PC-9 (cell line): ENCODE results near the gene TRIM26. TPM values are rescaled to one million over a fixed set of nuclear protein-coding genes. Genes with fewer than 3 reads are reported as not detected.

Experiments used
- BruUV-seq: library from RNA; stranded (reverse); fragments of 400-500 nt; replicated peaks from 2 replicates; lab custom pipeline; 2021; lab: Mats Ljungman, UMichigan
- CTCF ChIA-PET: fragments of 300-600 bp; sonication (Branson Sonifier 250); formaldehyde crosslinking; loops from one replicate; lab custom pipeline; 2022; ENCODE audit warnings: antibody characterized with exemption; lab: Charles Lee
- POLR2A ChIA-PET: fragments of 300-600 bp; sonication (Branson Sonifier 250); formaldehyde crosslinking; loops from one replicate; lab custom pipeline; 2022; ENCODE audit warnings: antibody characterized with exemption; ENCODE audit not compliant: unreplicated experiment; lab: Charles Lee
- DNase-seq, 2 experiments: peaks; one replicate each; pipeline versions ENCODE4 v3.0.0 to v3.0.0-alpha.2; 2015 to 2022; ENCODE audit warnings: mixed read lengths in 1 of 2
- H2AFZ ChIP-seq: fragments of 200-600 bp; sonication (generic); 2 replicates; pipeline ENCODE4 v1.8.1; 2017; ENCODE audit warnings: antibody characterized with exemption
- H3F3A ChIP-seq: fragments of 200-600 bp; sonication (generic); 2 replicates; pipeline ENCODE4 v1.8.1; 2017; ENCODE audit warnings: antibody characterized with exemption, mild to moderate bottlenecking, low read depth; ENCODE audit not compliant: insufficient read depth
- H3K27ac ChIP-seq: fragments of 200-600 bp; sonication (generic); 2 replicates; pipeline ENCODE4 v1.6.1; 2016; ENCODE audit warnings: mixed run types
- H3K27me3 ChIP-seq: fragments of 200-600 bp; sonication (generic); 2 replicates; pipeline ENCODE4 v1.6.1; 2016; ENCODE audit warnings: low read depth, mixed run types; ENCODE audit not compliant: insufficient read depth
- H3K36me3 ChIP-seq: fragments of 200-600 bp; sonication (generic); 2 replicates; pipeline ENCODE4 v1.6.1; 2016; ENCODE audit warnings: low read depth, mixed run types
- H3K4me1 ChIP-seq: fragments of 200-600 bp; sonication (generic); replicated peaks from 2 replicates; pipeline ENCODE4 v1.6.1; 2016; ENCODE audit warnings: mixed run types; ENCODE audit not compliant: insufficient read depth
- H3K4me2 ChIP-seq: fragments of 200-600 bp; sonication (generic); 2 replicates; pipeline ENCODE4 v1.6.1; 2017; ENCODE audit warnings: mixed run types
- H3K4me3 ChIP-seq: fragments of 200-600 bp; sonication (generic); 2 replicates; pipeline ENCODE4 v1.6.1; 2016; ENCODE audit warnings: mixed run types
- H3K79me2 ChIP-seq: fragments of 200-600 bp; sonication (generic); 2 replicates; pipeline ENCODE4 v1.6.1; 2017; ENCODE audit warnings: low read depth, mixed run types
- H3K9me2 ChIP-seq: fragments of 200-600 bp; sonication (generic); 2 replicates; pipeline ENCODE4 v1.8.1; 2017; ENCODE audit warnings: mild to moderate bottlenecking; ENCODE audit not compliant: insufficient read depth
- H3K9me3 ChIP-seq: fragments of 200-600 bp; sonication (generic); 2 replicates; pipeline ENCODE4 v1.8.1; 2016; ENCODE audit warnings: low read depth; ENCODE audit not compliant: insufficient read depth
- H4K20me1 ChIP-seq: fragments of 200-600 bp; sonication (generic); 2 replicates; pipeline ENCODE4 v1.8.1; 2017; ENCODE audit not compliant: insufficient read depth
- EZH2 ChIP-seq: fragments of 200-600 bp; sonication (generic); IDR thresholded peaks from 2 replicates; pipeline ENCODE4 v1.8.0; 2017; ENCODE audit warnings: antibody characterized with exemption, low read depth
- intact Hi-C: fragments of 100-400 bp; cut with micrococcal nuclease; formaldehyde crosslinking; loops from one replicate; pipeline ENCODE4 v1.10.0; 2022; ENCODE audit not compliant: unreplicated experiment
- total RNA-seq: library from RNA; stranded (reverse); gene quantifications from 2 replicates; pipeline ENCODE4 v1.2.3, GENCODE V29; 2021
- TF ChIP-seq, protein P1 (sequence below): fragments of 200-600 bp; sonication (generic); conservative IDR thresholded peaks from 2 replicates; pipeline ENCODE4 v1.6.1; 2017; ENCODE audit warnings: mixed run types, antibody characterized with exemption, mild to moderate bottlenecking, moderate library complexity

TRIM26 gene
- total RNA-seq, 1 experiment from 2014 or later, result 53.9 TPM

DNA sequence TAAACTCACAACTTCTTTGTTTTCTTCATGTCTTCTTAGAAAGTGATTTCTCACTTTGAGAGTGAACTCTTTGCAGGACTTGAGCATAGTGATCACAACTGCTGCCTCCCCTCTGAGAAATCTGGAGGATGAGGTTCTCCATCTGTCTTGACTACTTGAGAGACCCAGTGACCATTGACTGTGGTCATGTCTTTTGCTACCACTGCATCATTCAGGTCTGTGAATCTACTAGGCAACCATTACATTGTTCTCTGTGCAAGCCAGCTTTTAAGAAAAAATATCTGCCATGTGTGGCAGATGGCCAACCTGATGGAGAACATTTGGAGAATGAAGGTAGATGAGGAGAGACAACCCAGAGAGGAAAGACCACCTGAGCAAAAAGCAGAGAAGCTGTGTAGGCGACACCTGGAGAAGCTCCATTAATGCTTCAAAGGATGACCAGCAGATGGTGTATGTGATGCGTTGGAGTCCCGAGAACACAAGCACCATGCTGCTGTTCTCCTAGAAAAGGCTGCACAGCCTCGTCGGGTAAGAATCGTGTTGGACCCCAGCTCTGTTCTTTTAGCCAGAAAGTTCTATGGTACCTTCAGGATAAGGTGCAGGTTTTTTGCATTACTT, 25.1 kb upstream of the TRIM26 start:
- intact Hi-C loops, result loop anchor here (2.0 to 5.0 kb wide), 2 partner anchors 159 to 214 kb away; no protein-coding TSS in a partner anchor
- CTCF ChIA-PET, result interaction anchor here (0.5 to 1.4 kb wide), 4 partner anchors 105 to 367 kb away, joined by 3 to 5 read pairs (median 4); no protein-coding TSS in a partner anchor
- DNase-seq, result no peak

DNA sequence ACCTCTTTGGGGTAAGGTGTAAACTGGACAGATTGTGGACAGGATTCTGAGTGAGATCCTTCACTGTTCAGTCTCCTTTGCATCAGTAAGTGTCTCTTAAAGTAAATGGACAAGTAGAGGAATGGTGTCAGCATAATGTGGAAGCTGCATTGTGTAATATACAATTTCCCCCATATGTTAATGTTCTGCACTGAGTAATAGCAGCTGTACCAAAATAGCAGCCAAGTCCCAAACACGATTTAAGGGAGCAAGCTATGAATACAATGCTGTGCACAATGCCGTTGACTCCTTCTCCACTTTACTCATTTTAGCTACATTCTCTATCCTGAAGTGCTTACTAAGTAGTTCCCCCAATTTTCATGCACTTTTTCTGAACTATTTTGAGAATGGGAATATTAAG, 21.1 kb upstream of the TRIM26 start:
- Histone ChIP-seq H2AFZ (no peak overlapping the region), H3K4me3 (no peak overlapping the region), H3K27ac (no peak overlapping the region), H3K4me1 (no peaks in the 10 kb centered on the region), H3K36me3 (no peaks in the 10 kb centered on the region), H3K4me2 (no peak overlapping the region), H3F3A (no peaks in the 10 kb centered on the region), H3K27me3 (peaks cover 73% of the 10 kb centered on the region), H4K20me1 (no peaks in the 10 kb centered on the region), H3K9me2 (peaks cover 6% of the 10 kb centered on the region; the same call in 1 of the 2 replicates), H3K9me3 (no peaks in the 10 kb centered on the region), H3K79me2 (no peaks in the 10 kb centered on the region)
- intact Hi-C loops, result no loop called here
- ChIA-PET POLR2A (no interaction called here), CTCF (no interaction called here)
- no peak for DNase-seq
- no TSS peak for BruUV-seq
- TF ChIP-seq, protein P1, sequence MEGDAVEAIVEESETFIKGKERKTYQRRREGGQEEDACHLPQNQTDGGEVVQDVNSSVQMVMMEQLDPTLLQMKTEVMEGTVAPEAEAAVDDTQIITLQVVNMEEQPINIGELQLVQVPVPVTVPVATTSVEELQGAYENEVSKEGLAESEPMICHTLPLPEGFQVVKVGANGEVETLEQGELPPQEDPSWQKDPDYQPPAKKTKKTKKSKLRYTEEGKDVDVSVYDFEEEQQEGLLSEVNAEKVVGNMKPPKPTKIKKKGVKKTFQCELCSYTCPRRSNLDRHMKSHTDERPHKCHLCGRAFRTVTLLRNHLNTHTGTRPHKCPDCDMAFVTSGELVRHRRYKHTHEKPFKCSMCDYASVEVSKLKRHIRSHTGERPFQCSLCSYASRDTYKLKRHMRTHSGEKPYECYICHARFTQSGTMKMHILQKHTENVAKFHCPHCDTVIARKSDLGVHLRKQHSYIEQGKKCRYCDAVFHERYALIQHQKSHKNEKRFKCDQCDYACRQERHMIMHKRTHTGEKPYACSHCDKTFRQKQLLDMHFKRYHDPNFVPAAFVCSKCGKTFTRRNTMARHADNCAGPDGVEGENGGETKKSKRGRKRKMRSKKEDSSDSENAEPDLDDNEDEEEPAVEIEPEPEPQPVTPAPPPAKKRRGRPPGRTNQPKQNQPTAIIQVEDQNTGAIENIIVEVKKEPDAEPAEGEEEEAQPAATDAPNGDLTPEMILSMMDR, result no peak
- TF ChIP-seq EZH2, result no peak

More for the DNA sequence above, 25.1 kb upstream of the TRIM26 start:
- Histone ChIP-seq H3K4me2 (no peak overlapping the region), H3K36me3 (no peaks in the 10 kb centered on the region), H3F3A (no peaks in the 10 kb centered on the region), H3K4me1 (no peaks in the 10 kb centered on the region), H3K4me3 (no peak overlapping the region), H3K79me2 (no peaks in the 10 kb centered on the region), H3K9me3 (no peaks in the 10 kb centered on the region), H3K9me2 (peaks cover 6% of the 10 kb centered on the region; the same call in 1 of the 2 replicates), H2AFZ (no peak overlapping the region), H3K27me3 (peaks cover 67% of the 10 kb centered on the region), H3K27ac (no peak overlapping the region), H4K20me1 (no peaks in the 10 kb centered on the region)
- no peak for TF ChIP-seq EZH2
- TF ChIP-seq, protein P1, result peak; percentile 55; the same call in 1 of the 2 replicates
- BruUV-seq, result no TSS peak
- POLR2A ChIA-PET, result no interaction called here

DNA sequence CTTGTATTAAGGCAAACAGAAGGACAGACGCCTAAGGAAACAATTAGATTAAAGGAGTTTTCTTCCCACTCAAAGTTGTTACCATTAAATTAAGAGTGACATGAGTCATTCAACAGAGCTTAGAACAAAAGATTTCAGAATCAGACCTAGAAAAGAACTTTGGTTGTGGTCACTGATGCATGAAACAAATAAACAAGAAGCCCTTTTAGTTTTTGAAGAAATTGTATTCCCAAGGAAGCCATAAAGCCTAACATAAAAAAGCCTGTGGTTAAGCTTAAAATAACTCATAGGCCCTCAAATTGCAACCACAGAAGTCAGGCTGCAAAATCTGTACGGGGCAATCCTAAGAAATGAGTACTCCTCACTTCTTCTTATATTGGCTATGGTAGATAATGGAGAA, 17.9 kb upstream of the TRIM26 start:
- H3K27ac ChIP-seq, result no peak overlapping the region
- DNase-seq, result no peak
- no peaks in the 10 kb centered on the region for H3K9me3 ChIP-seq
- H4K20me1 ChIP-seq, result no peaks in the 10 kb centered on the region
- H3K9me2 ChIP-seq, result 0 out of 2 replicates have a peak, but pooled peaks cover under 1% of the 10 kb centered on the region
- no peaks in the 10 kb centered on the region for H3K4me1 ChIP-seq
- no peaks in the 10 kb centered on the region for H3K79me2 ChIP-seq
- H3K4me2 ChIP-seq, result no peak overlapping the region
- H2AFZ ChIP-seq, result no peak overlapping the region
- no TSS peak for BruUV-seq
- TF ChIP-seq, protein P1, result no peak
- no peak for TF ChIP-seq EZH2
- H3K27me3 ChIP-seq, result peaks cover 48% of the 10 kb centered on the region
- H3K4me3 ChIP-seq, result no peak overlapping the region
- H3F3A ChIP-seq, result no peaks in the 10 kb centered on the region
- H3K36me3 ChIP-seq, result no peaks in the 10 kb centered on the region
- CTCF ChIA-PET, result no interaction called here
- intact Hi-C loops, result no loop called here
- POLR2A ChIA-PET, result no interaction called here
